ENCODE results near the gene MYO5A. TPM values are rescaled to one million over a fixed set of nuclear protein-coding genes. Genes with fewer than 3 reads are reported as not detected.

MYO5A gene
- total RNA-seq, 1 experiment from 2014 or later: 61.1 TPM

GRCh38 chr15:52303093-52303772 is 225.4 kb downstream of the MYO5A start:
- CTCF ChIA-PET: no interaction called here
- no TSS peak for BruUV-seq (replicated peaks)
- Histone ChIP-seq H3K4me1 (ENCODE audit: control insufficient read depth, insufficient read depth, low read length) (no peaks in the 10 kb centered on the region), H3K36me3 (ENCODE audit: control insufficient read depth, insufficient read depth, low read length) (no peaks in the 10 kb centered on the region), H3K27ac (ENCODE audit: low read length) (no peak overlapping the region), H3K9me3 (ENCODE audit: control insufficient read depth, insufficient read depth, low read depth, low read length) (peaks cover 4% of the 10 kb centered on the region; the same call in 1 of the 2 replicates), H3K27me3 (ENCODE audit: control insufficient read depth, insufficient read depth, low read length) (no peaks in the 10 kb centered on the region), H3K4me3 (ENCODE audit: low read depth in 2 of 2, low read length in 2 of 2) (no peak overlapping the region)
- intact Hi-C loops (cut with micrococcal nuclease; ENCODE audit: unreplicated experiment) (no loop called here), in situ Hi-C loops (cut with HindIII; ENCODE audit: low pct_unique_long_range_greater_than_20kb, low sequenced_read_pairs) (no loop called here)
- no peak for TF ChIP-seq TCF7L2 (IDR thresholded peaks at IDR 0.05; ENCODE audit: low read depth, low read length)
- no peak for TF ChIP-seq CTCF (IDR thresholded peaks at IDR 0.05)
- no peak for TF ChIP-seq REST (IDR thresholded peaks at IDR 0.05; ENCODE audit: insufficient read depth in 1 of 2, low read depth in 2 of 2, low read length in 1 of 2)
- no peak for TF ChIP-seq POLR2AphosphoS5 (IDR thresholded peaks at IDR 0.05; ENCODE audit: low read depth, low read length)
- TF ChIP-seq SIN3A (IDR thresholded peaks at IDR 0.05; ENCODE audit: borderline replicate concordance, insufficient read depth, low read depth, low read length): no peak
- POLR2A ChIA-PET: no interaction called here
- DNase-seq (ENCODE audit: low read depth, low spot score) (no peak), ATAC-seq (no peak)

GRCh38 chr15:52301265-52301847 is 227.3 kb downstream of the MYO5A start:
- intact Hi-C loops (cut with micrococcal nuclease; ENCODE audit: unreplicated experiment): no loop called here
- ATAC-seq: no peak
- CTCF ChIA-PET: no interaction called here

More at GRCh38 chr15:52301265-52301847, 227.3 kb downstream of the MYO5A start:
- Histone ChIP-seq H3K9me3 (ENCODE audit: control insufficient read depth, insufficient read depth, low read depth, low read length) (peaks cover 4% of the 10 kb centered on the region; the same call in 1 of the 2 replicates), H3K4me1 (ENCODE audit: control insufficient read depth, insufficient read depth, low read length) (no peaks in the 10 kb centered on the region), H3K27ac (ENCODE audit: low read length) (no peak overlapping the region), H3K4me3 (ENCODE audit: low read depth in 2 of 2, low read length in 2 of 2) (no peak overlapping the region), H3K27me3 (ENCODE audit: control insufficient read depth, insufficient read depth, low read length) (no peaks in the 10 kb centered on the region), H3K36me3 (ENCODE audit: control insufficient read depth, insufficient read depth, low read length) (no peaks in the 10 kb centered on the region)
- BruUV-seq (replicated peaks): no TSS peak
- no peak for TF ChIP-seq POLR2AphosphoS5 (IDR thresholded peaks at IDR 0.05; ENCODE audit: low read depth, low read length)
- TF ChIP-seq CTCF (IDR thresholded peaks at IDR 0.05): no peak
- no peak for TF ChIP-seq TCF7L2 (IDR thresholded peaks at IDR 0.05; ENCODE audit: low read depth, low read length)
- DNase-seq (ENCODE audit: low read depth, low spot score): no peak
- in situ Hi-C loops (cut with HindIII; ENCODE audit: low pct_unique_long_range_greater_than_20kb, low sequenced_read_pairs): no loop called here
- POLR2A ChIA-PET: no interaction called here
